Hematopoietic multipotent progenitor cell treated with erythropoietin and hydrocortisone succinate and interleukin-3 and kit ligand, for 4 days (in vitro differentiated cells): ENCODE data around the gene PDE7B.

Experiments
- DNase-seq: peaks from one replicate; pipeline ENCODE4 v3.0.0-alpha.2; 2015

PDE7B gene

DNA sequence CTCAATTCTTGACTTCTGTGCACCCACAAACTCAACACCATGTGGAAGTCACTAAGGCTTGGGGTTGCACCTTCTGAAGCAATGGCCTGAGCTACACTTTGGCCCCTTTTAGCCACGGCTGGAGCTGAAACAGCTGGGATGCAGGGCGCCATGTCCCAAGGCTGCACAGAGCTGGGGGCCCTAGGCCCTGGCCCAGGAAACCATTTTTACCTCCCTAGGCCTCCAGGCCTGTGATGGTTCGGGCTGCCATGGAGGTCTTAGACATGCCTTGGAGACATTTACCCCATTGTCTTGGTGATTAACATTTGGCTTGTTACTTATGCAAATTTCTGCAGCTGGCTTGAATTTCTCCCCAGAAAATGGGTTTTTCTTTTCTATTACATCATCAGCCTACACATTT is 311.8 kb downstream of the PDE7B start:
- DNase-seq: no peak

DNA sequence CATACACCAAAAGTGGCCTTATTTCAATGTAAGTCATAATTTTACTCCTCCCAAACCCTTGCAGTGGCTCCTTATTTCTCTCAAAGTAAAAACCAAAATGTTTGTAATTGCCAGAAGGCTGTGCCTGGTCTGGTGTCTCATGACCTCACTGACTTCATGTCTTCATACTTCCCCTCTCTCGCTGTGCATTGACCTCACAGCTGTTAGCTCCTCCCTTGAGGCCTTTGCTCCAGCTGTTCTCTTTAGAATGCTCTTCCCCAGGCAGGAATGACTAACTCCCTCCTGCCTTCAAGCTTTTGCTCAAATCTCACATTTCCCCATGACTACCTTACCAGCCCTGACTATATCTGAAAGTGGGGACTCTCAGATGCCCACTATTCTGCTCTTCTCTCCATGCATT is 315.3 kb downstream of the PDE7B start:
- DNase-seq: no peak

DNA sequence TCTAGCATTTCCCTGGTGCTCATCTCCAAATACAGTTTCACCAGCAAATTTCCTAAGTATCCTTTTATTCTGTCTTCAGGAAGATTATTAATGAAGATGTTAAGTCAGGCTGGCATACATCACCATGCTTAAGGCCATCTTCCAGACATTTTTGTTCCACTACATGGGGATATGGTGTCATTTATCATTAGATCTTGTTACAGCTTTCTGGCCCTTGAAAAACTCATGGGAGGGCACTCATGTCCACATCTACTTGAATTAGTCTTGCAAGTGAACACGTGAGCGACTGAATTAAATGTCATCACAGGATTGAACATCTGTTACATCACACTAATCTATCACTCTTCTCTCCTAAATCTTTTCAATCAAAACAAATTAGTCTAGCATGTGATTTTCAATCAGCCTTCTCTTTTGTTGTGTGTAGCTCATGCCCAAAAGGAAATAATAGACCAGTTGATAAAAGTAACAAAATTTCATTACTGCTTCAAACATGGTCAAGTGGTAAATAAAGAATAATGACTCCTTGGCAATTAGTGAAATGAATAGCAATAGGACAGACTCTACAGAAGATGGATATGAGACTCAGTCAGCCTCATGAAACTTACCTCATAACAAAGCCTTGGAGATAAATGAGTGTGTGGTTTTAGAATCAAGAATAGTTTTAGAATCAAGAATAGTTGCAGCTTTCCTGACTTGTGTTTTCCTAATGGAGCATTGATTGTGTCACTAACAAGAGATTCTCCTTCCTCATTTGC is 318.1 kb downstream of the PDE7B start:
- no peak for DNase-seq

DNA sequence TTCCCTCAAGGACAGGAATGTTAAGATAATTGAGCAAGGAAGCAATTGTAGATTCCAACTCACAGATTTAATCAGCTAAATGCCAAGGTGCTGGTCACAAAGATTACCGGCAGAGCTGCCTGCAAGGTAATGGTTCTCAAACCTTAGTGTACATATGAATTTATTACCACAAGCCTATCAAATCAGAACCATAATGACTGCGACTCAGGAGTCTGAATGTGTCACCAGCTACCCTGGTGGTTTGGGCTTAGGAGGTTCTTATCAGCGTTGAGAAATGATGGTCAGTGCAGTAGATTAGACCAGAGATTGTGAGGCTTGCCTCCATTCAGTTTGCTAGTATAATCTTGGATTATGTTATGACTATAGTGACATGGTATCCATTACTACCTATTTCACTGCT is 319.7 kb downstream of the PDE7B start:
- DNase-seq: peak; percentile 54

- DNase-seq: peak; percentile 71
Observed at GRCh38 chr6:136173519-136174507, 322.3 kb downstream of the PDE7B start.

GRCh38 chr6:136174510-136174909 is 323.0 kb downstream of the PDE7B start:
- DNase-seq: no peak

DNA sequence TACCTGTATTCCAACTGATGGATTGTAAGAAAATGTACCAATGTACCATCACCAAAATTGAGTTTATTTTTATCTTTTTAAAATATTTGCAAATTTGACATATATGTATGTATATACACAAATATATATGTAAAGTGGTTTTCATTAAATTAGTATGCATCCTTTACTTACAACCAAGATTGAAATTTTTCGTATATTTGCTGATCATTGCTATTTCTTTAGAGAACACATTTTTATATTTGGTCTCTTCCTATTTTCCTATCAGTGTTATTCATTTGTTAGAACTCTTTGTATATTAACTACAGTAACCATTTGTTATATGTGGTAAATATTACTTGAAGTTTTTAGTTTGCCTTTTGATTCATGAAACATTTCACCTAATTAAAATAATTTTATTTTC is 324.4 kb downstream of the PDE7B start:
- no peak for DNase-seq

- no peak for DNase-seq
Observed at GRCh38 chr6:136178749-136179148, 327.2 kb downstream of the PDE7B start.

GRCh38 chr6:136180704-136181511 is 329.4 kb downstream of the PDE7B start:
- no peak for DNase-seq

DNA sequence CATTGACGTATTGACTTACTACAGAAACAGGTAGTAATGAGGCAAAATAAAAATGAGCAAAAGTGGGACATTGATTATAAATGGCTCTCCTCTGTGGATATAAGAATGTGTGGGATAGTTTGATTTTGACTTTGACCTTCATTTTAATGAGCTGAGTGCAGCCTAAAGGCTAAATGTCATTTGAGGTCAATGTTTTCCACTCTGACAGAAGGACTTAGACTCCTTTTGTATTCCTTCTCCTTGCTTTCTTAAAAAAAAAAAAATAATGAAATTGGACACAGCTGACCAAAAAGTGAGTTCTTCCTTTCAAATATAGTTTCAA is 330.0 kb downstream of the PDE7B start:
- DNase-seq: no peak

DNA sequence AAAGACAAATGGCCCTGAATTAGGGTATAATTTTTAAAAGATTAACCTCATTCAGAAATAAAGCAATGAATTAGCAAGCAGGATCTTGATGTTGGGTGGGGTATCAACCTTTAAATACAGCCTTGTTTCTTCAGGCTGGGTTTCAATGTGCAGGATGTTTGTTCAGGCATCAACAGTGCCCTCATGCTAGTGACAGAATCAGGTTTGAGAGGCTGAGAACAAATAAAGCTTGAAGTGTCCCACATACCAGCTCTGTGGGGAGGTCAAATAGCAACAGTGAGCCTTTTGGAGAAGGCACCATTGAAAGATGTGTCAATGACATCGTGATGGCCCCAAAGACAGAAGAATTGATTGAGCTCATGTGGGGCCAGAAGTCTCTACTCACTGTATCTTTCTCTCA is 330.4 kb downstream of the PDE7B start:
- DNase-seq: no peak

GRCh38 chr6:136184738-136185137 is 333.2 kb downstream of the PDE7B start:
- no peak for DNase-seq

DNA sequence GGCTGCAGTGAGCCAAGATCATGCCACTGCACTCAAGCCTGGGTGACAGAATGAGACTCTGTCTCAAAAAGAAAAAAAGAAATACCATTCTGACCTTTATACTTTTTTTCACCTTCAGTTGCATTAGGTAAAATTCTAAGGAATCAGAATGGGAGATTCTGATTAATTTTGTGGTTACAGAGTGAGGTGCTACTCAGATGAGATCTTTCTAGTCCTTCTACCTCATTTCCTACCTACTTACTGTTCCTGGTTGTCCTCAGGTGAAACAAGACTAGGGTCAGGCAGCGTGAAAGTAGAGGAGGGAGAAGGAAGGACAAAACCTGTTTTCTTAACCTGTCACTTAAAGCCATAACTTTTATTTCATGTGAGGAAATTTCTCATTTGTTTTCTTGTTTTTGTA is 334.9 kb downstream of the PDE7B start:
- DNase-seq: no peak

- no peak for DNase-seq
Observed at GRCh38 chr6:136188486-136188885, 337.0 kb downstream of the PDE7B start.

DNA sequence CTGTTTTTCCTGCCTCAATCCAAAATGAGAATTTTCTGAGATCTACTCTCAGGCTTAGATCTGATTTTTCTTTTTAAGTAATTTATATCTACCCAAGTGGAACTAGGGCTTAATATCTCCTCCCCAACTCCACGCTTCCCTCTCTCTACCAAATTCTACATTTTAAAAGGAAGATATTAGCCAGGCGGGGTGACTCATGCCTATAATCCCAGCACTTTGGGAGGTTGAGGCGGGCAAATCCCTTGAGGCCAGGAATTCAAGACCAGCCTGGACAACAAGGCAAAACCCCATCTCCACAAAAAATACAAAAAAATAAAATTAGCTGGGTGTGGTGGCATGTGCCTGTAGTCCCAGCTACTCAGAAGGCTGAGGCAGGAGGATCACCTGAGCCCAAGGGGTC is 337.6 kb downstream of the PDE7B start:
- DNase-seq: no peak

GRCh38 chr6:136191606-136192312 is 340.3 kb downstream of the PDE7B start:
- no peak for DNase-seq

GRCh38 chr6:136192902-136193301 is 341.4 kb downstream of the PDE7B start:
- no peak for DNase-seq

- no peak for DNase-seq
Observed at GRCh38 chr6:136201732-136202131, 350.2 kb downstream of the PDE7B start.

GRCh38 chr6:136208783-136209182 is 357.3 kb downstream of the PDE7B start:
- no peak for DNase-seq

DNA sequence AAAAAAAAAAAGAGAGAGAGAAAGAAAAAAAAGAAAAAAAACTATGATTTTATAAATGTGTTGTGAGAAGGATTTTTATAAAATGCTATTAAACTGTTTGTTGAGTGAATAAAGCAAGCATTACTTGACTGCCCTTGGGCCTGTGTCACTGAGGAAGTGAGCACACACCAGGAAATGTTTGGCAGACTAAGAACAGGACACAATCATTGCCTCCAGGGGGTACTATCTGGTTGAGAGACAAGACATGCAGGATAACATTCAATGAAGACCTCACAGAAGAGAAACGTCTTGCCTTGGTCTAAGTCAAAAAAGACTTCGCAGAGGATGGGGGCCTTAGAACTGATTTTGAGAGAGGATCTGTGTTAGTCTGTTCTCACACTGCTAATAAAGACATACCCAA is 358.0 kb downstream of the PDE7B start:
- no peak for DNase-seq

DNA sequence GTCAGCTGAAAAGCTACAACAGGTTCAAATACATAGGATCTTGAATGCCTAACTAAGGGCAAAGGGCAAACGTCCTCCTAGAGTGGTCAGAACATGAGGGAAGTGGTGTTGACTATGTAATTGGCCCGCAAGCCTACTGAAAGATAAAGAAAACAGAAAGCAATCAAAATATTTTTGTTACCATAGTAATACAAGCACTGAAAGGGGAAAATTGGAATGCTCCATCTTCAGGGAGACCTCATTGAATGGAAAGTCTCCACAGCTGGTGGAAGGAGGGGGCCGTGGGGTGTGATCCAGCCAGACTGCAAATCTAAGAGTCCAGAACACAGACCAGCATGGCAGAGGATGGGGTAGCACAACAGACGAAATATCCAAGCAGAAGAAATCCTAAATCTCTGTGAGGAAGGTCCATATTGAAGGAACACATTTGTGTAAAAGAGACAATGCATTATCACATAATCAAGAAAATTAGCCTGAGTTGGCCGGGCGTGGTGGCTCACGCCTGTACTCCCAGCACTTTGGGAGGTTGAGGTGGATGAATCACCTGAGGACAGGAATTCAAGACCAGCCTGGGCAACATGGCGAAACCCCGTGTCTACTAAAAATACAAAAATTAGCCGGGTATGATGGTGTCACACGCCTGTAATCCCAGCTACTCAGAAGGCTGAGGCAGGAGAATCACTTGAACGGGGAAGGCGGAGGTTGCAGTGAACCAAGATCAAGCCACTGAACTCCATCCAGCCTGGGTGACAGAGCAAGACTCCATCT is 359.1 kb downstream of the PDE7B start:
- no peak for DNase-seq

- no peak for DNase-seq
Observed at GRCh38 chr6:136212608-136213007, 361.1 kb downstream of the PDE7B start.
